Panc1 (cell line): ENCODE results near the gene TNS2. TPM values are rescaled to one million over a fixed set of nuclear protein-coding genes. Genes with fewer than 3 reads are reported as not detected.
A peak's percentile ranks its signal among the peaks of the same experiment; 100 is the strongest.

Experiments used
- ATAC-seq: fragments of 200-7000 bp; cut with Tn5 transposase; 2 replicates; pipeline ENCODE4 v1.9.1; 2020; ENCODE audit warnings: mild to moderate bottlenecking, moderate library complexity
- Bru-seq: library from RNA; stranded (reverse); fragments of 400-500 nt; gene quantifications from one replicate; lab custom pipeline; 2021; lab: Mats Ljungman, UMichigan
- BruChase-seq, 2 experiments: library from RNA; stranded (reverse); fragments of 400-500 nt; gene quantifications; one replicate each; lab custom pipeline; 2021; lab: Mats Ljungman, UMichigan
- BruUV-seq: library from RNA; stranded (reverse); fragments of 400-500 nt; replicated peaks from 2 replicates; lab custom pipeline; 2021; lab: Mats Ljungman, UMichigan
- CTCF ChIA-PET: fragments of 300-600 bp; sonication (Branson Sonifier 250); formaldehyde crosslinking; loops from one replicate; lab custom pipeline; 2022; ENCODE audit warnings: antibody characterized with exemption; lab: Charles Lee
- POLR2A ChIA-PET: fragments of 300-600 bp; sonication (Branson Sonifier 250); formaldehyde crosslinking; loops from one replicate; lab custom pipeline; 2022; ENCODE audit warnings: antibody characterized with exemption; lab: Charles Lee
- DNase-seq: peaks from one replicate; pipeline ENCODE4 v3.0.0-alpha.2; 2010; ENCODE audit warnings: low read depth, low spot score
- H3K27ac ChIP-seq: 2 replicates; pipeline ENCODE4 v1.5.1; 2011; ENCODE audit warnings: mild to moderate bottlenecking, low read length, inconsistent platforms
- H3K27me3 ChIP-seq: fragments of 200-500 bp; sonication (Bioruptor generic); 2 replicates; pipeline ENCODE4 v1.6.0; 2014; ENCODE audit warnings: low read length, inconsistent platforms; ENCODE audit not compliant: control insufficient read depth, insufficient read depth
- H3K36me3 ChIP-seq: fragments of 200-500 bp; sonication (Bioruptor generic); 2 replicates; pipeline ENCODE4 v1.5.1; 2014; ENCODE audit warnings: inconsistent platforms, mild to moderate bottlenecking, low read length, moderate library complexity; ENCODE audit not compliant: control insufficient read depth, insufficient read depth
- H3K4me1 ChIP-seq: 2 replicates; pipeline ENCODE4 v1.5.1; 2011; ENCODE audit warnings: inconsistent platforms, mild to moderate bottlenecking, low read length, moderate library complexity; ENCODE audit not compliant: control insufficient read depth, insufficient read depth
- H3K4me3 ChIP-seq, 2 experiments: 2 replicates each; pipeline ENCODE4 v1.5.1; 2011 to 2012; ENCODE audit warnings: low read depth in 2 of 2, low read length in 2 of 2, mild to moderate bottlenecking in 2 of 2, inconsistent platforms in 1 of 2, moderate library complexity in 1 of 2
- H3K9me3 ChIP-seq: fragments of 200-500 bp; sonication (Bioruptor generic); 2 replicates; pipeline ENCODE4 v1.5.1; 2014; ENCODE audit warnings: low read depth, mild to moderate bottlenecking, inconsistent platforms, low read length, moderate library complexity; ENCODE audit not compliant: control insufficient read depth, insufficient read depth
- CTCF ChIP-seq: fragments of 450-650 bp; IDR thresholded peaks from 2 replicates; pipeline ENCODE4 v1.5.1; 2017; ENCODE audit warnings: mild to moderate bottlenecking
- POLR2AphosphoS5 ChIP-seq: IDR thresholded peaks from 2 replicates; pipeline ENCODE4 v1.6.1; 2012; ENCODE audit warnings: mild to moderate bottlenecking, low read depth, low read length, moderate library complexity
- SIN3A ChIP-seq: IDR thresholded peaks from 2 replicates; pipeline ENCODE4 v1.6.1; 2012; ENCODE audit warnings: low read depth, mild to moderate bottlenecking, low read length, moderate library complexity, borderline replicate concordance; ENCODE audit not compliant: insufficient read depth
- TCF7L2 ChIP-seq: IDR thresholded peaks from 2 replicates; pipeline ENCODE4 v1.6.1; 2011; ENCODE audit warnings: mild to moderate bottlenecking, low read depth, low read length, inconsistent platforms
- in situ Hi-C: cut with HindIII; loops from 2 replicates; pipeline ENCODE4 v1.10.0; 2016; ENCODE audit warnings: low sequenced_read_pairs, low pct_unique_long_range_greater_than_20kb
- intact Hi-C: fragments of 100-400 bp; cut with micrococcal nuclease; formaldehyde crosslinking; loops from one replicate; pipeline ENCODE4 v1.10.0; 2022; ENCODE audit not compliant: unreplicated experiment
- long read RNA-seq: library from polyadenylated mRNA; unstranded; transcript quantifications from one replicate; pipeline ENCODE4 v2.0.0, GENCODE V29; 2021; ENCODE audit not compliant: unreplicated experiment
- polyA plus RNA-seq: library from polyadenylated mRNA; unstranded; fragments of >200 nt; gene quantifications from one replicate; pipeline ENCODE4 v1.2.1, GENCODE V29; 2012; ENCODE audit warnings: missing spikeins; ENCODE audit not compliant: insufficient read length
- total RNA-seq: library from RNA; stranded (reverse); gene quantifications from one replicate; pipeline ENCODE4 v1.2.1, GENCODE V29; 2021; ENCODE audit not compliant: unreplicated experiment
- TF ChIP-seq, protein P1 (sequence below), 2 experiments: IDR thresholded peaks; 2 replicates each; pipeline ENCODE4 v1.6.1; 2011 to 2012; ENCODE audit warnings: low read depth in 2 of 2, control low read depth in 1 of 2, low read length in 1 of 2, mild to moderate bottlenecking in 1 of 2, moderate library complexity in 1 of 2; ENCODE audit not compliant: insufficient read depth in 1 of 2

The TNS2 gene
- 48.1 TPM for total RNA-seq
- 49.1 TPM for polyA plus RNA-seq
- Bru-seq, nascent RNA = percentile 54 among the genes with signal in this experiment
- percentile 60 among the genes with signal in this experiment for BruChase-seq, experiment 1, labeled RNA remaining after a 2-hour chase
- BruChase-seq, experiment 2, labeled RNA remaining after a 6-hour chase = percentile 66 among the genes with signal in this experiment
- long read RNA-seq, partial matches to known transcripts = 11 of 18 reads
- long read RNA-seq, other reads (novel, unspliced or antisense) = 6 of 18 reads

GRCh38 chr12:53049571-53050318, at the start of gene TNS2:
TSS of gene TNS2 (plus strand) at chr12:53050065. CDS start at chr12:53050186, 121 bp downstream.
- CTCF ChIA-PET = interaction anchor here (0.5 to 0.6 kb wide), 2 partner anchors 34 to 236 kb away, joined by 3 to 6 read pairs; partner anchors contain the start of gene KRT4
- H3K4me1 ChIP-seq = peaks cover 80% of the 10 kb centered on the region
- BruUV-seq = no TSS peak
- TF ChIP-seq CTCF = no peak
- no peak for TF ChIP-seq SIN3A
- no peak for TF ChIP-seq TCF7L2
- TF ChIP-seq POLR2AphosphoS5 = peak; percentile 20
- TF ChIP-seq, protein P1, sequence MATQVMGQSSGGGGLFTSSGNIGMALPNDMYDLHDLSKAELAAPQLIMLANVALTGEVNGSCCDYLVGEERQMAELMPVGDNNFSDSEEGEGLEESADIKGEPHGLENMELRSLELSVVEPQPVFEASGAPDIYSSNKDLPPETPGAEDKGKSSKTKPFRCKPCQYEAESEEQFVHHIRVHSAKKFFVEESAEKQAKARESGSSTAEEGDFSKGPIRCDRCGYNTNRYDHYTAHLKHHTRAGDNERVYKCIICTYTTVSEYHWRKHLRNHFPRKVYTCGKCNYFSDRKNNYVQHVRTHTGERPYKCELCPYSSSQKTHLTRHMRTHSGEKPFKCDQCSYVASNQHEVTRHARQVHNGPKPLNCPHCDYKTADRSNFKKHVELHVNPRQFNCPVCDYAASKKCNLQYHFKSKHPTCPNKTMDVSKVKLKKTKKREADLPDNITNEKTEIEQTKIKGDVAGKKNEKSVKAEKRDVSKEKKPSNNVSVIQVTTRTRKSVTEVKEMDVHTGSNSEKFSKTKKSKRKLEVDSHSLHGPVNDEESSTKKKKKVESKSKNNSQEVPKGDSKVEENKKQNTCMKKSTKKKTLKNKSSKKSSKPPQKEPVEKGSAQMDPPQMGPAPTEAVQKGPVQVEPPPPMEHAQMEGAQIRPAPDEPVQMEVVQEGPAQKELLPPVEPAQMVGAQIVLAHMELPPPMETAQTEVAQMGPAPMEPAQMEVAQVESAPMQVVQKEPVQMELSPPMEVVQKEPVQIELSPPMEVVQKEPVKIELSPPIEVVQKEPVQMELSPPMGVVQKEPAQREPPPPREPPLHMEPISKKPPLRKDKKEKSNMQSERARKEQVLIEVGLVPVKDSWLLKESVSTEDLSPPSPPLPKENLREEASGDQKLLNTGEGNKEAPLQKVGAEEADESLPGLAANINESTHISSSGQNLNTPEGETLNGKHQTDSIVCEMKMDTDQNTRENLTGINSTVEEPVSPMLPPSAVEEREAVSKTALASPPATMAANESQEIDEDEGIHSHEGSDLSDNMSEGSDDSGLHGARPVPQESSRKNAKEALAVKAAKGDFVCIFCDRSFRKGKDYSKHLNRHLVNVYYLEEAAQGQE (IDR thresholded peaks at IDR 0.05; ENCODE audit: insufficient read depth in 1 of 2, low read depth in 2 of 2, low read length in 1 of 2) = no peak
- no peaks in the 10 kb centered on the region for H3K27me3 ChIP-seq
- DNase-seq = no peak
- ATAC-seq = no peak
- peak within 1 kb of the TSS; percentile 93 for H3K27ac ChIP-seq
- in situ Hi-C loops (no loop called here), intact Hi-C loops (no loop called here)
- POLR2A ChIA-PET = no interaction called here
- H3K36me3 ChIP-seq = no peaks in the 10 kb centered on the region
- no peaks in the 10 kb centered on the region for H3K9me3 ChIP-seq
- H3K4me3 ChIP-seq = peak within 1 kb of the TSS; percentile 38 to 60

DNA sequence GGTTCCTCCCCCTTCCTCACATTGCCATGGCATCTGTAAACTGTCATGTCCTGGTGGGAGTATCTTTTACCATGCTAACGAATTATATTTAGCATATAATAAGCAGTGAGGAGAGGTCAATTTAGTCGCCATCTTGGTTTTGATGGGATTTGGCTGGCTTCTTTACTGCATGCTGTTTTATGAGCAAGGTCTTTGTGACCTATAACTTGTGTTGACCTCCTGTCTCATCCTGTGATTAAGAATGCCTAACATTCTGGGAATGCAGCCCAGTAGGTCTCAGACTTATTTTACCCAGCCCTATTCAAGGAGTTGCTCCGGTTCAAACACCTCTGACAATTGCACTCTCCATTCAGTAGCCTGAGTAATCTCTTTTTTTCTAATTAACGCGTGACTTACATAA, 45.7 kb upstream of the TNS2 start:
- POLR2A ChIA-PET = interaction anchor here (0.6 kb wide), 1 partner anchor 49 kb away, joined by 5 read pairs; no protein-coding TSS in a partner anchor
- no peak for ATAC-seq
- Histone ChIP-seq H3K27me3 (no peaks in the 10 kb centered on the region), H3K4me3 (no peak overlapping the region; a peak in 2 of 4 replicates), H3K4me1 (peaks cover 20% of the 10 kb centered on the region), H3K9me3 (no peaks in the 10 kb centered on the region), H3K27ac (peak overlapping the region; percentile 92), H3K36me3 (peaks cover 12% of the 10 kb centered on the region; the same call in 1 of the 2 replicates)
- intact Hi-C loops = no loop called here
- DNase-seq = no peak
- in situ Hi-C loops = no loop called here
- no peak for TF ChIP-seq CTCF
- TF ChIP-seq SIN3A = no peak
- TF ChIP-seq, protein P1 (IDR thresholded peaks at IDR 0.05; ENCODE audit: insufficient read depth in 1 of 2, low read depth in 2 of 2, low read length in 1 of 2) = no peak
- peak; percentile 43; the same call in 1 of the 2 replicates for TF ChIP-seq POLR2AphosphoS5
- TF ChIP-seq TCF7L2 = no peak
- BruUV-seq = no TSS peak
- CTCF ChIA-PET = no interaction called here
